HG03045 (cell line): ENCODE results near the gene AP1G1.
A peak's percentile ranks its signal among the peaks of the same experiment; 100 is the strongest.

Source experiments
- ATAC-seq: cut with Tn5 transposase; IDR thresholded peaks from one replicate; pipeline ENCODE4 v1.9.1; 2021; ENCODE audit warnings: mild to moderate bottlenecking, moderate library complexity; ENCODE audit not compliant: unreplicated experiment

Gene AP1G1

DNA sequence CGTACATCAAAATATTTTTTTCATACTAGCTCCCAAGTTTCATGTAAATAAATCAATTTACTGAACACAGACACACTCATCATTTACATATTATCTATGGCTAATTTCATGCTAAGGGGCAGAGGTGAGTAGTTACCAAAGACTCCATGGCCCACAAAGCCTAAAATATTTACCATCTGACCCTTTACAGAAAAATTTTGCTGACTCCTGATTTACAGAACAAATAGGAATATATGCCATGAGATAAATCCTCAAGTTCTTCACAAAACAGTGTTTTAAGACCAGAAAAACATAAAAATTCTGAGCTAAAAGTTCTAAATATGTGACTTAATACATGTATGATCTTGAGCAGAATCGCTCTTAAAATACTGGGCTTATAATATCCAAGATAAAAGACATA is 47.5 kb downstream of the AP1G1 start:
- no peak for ATAC-seq

DNA sequence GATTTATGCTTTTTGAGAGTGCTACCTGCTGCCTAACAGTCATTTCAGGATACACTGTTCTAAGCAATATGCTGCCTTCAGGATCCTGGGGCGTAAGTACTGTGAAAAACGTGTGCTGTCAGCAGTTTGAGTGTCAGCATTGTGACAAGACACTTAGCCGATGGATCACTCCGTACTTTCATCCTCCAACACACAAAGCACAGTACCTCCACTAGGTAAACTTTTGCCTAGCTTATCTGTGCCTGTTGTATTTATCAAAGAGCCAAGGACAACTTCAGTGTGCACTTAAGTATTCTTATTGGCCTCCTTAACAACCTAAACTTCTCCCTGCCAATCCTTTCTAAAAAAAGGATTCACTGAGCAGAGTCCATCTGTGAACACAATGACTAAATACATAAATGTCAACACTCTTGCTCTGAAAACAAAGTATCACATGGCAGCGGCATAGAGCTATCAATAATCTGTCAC is 50.3 kb downstream of the AP1G1 start:
- ATAC-seq = no peak

DNA sequence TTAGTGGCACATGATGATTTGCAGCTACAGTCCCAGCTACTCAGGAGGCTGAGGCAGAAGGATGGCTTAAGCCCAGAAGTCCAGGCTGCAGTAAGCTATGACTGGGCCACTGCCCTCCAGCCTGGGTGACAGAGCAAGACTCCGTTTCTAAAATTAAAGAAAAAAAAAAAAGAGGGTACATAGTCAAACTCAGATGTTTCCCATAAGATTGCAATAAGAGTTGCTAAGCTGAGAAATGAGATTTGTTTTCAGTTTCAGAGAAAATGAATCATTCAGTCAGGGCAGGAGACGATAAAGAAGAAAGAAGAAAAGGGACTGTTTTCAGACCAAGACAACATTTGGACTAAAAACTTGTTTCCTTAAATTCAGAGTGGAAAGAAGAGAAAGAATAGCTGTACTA is 54.0 kb downstream of the AP1G1 start:
- ATAC-seq = no peak

DNA sequence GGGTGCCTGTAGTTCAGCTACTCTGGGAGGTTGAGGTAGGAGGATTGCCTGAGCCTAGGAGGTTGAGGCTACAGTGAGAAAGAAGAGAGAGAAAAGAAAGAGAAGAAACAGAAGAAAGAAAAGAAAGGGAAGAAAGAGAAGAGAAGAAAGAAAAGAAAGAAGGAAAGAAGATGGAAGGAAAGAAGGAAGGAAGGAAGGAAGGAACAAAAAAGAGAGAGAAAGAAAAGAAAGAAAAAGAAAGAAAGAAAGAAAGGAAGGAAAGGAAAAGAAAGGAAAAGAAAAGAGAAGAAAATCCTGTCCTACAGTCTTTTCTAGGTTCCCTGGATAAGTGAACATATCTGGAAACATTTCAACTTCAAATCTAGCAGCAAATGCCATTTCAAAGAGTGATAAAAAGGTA is 54.5 kb downstream of the AP1G1 start:
- ATAC-seq = no peak

DNA sequence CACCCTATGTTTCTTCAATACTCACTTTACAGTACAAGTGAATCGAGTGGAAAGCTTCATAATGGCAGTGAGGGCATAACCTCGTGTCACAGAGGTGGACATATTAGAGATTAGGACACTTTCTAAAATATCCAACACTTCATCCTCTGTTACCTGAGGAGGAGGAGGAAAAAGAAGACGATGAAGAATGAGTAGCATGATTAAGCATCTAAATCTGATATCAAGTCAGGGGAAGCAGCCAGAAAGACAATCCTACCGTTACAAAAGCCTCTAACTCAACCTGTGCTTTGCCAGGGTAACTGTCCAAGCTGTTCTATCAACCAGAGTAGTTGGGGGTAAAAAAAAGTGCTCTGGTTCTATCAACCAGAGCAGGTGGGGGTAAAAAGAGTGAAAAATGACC is 60.4 kb downstream of the AP1G1 start:
- ATAC-seq = no peak

DNA sequence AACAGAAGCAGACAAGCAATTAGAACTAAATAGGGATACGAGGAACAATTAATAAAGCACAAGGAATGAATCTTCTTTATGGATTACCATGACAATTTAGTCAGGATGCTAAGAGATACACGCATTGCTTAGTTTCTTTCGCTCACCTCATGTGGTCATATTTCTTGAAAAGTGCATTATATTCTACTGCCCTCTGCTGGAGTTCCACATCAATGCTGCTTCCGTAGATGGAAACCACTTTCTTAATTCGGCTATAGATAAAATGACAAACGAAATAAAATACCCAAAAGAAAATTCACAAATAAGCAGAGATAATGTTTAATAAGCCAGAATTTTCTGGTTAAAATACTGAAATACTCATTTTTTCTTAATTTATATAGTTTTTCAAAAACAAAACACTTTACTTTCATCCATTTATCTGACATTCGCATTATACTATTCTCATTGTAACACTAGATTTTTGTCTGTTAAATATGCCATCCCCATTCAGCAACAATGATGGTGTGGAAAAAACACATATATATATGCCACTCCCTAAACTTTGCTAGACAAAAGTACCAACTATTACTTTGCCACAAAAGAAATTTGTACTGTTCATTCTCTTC is 62.1 kb downstream of the AP1G1 start:
- no peak for ATAC-seq

DNA sequence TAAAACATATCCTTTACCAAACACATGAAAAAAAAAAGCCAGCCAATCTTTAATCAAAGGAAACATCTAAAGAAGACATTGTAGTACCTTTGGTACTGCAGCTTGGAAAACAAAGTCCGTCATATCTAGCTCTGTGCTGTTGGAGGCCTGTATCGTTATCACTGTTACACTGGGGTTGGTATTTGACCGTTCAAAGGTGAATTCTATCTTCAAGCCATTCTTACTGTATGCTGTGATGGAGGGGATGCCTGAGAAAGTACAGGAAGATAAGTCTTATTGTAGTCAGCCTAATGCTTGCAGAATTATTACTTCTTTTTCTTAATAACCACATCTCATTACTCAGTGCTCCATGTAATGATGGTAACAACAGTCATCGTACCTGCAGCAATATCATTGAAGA is 69.8 kb downstream of the AP1G1 start:
- no peak for ATAC-seq

DNA sequence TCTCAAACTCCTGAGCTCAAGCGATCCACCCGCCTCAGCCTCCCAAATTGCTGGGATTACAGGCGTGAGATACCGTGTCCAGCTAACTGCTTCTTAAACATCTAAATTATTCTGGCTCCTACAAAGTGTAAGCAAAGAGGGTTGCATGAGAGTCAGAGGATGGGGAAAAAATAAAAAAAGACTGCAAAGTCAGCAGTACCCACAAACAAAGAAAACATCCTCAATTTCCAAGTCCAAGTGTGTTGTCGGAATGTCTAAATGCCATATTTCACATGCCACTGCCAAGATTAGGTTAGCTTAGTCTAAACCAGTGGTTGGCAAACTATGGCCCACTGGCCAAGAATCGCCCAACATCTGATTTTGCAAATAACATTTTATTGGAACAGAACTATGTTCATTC is 71.1 kb downstream of the AP1G1 start:
- ATAC-seq = no peak

DNA sequence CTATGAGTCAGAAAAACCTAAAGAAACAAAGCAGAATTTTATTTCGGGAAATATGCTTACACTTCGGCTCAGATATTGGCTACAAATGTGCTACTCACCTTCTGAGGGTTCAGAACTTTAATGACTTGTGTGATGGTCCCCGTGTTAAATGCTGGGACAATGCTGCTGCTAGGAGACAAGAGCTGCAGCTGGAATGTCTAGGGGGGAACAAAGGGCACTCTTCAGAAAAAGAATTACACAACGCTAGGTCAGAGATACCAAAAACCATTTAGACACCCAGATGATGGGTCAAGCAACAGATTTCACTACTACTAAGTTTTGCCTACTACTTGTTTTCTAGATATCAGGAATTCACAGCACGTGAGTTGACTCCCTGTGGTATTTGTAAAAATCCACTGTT is 74.1 kb downstream of the AP1G1 start:
- no peak for ATAC-seq

DNA sequence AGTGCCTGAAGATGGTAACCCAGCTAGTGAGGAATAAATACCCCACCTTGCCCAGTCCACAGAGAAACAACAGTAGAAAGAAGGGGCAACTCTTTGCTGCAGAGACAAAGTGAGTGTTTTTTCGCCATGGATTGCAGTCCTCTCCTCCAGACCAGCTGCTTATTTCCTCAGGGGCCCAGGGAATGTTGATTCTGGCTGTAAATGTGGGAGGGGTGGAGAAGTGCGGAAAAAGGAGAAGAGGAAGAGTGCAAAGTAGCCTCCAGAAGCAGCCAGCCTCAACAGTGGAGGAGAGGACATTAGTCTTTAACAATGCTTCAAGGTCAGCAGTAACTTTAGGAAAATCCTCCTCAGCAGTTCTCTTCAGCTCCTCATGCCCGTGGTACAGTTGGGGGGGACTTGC is 76.0 kb downstream of the AP1G1 start:
- no peak for ATAC-seq

DNA sequence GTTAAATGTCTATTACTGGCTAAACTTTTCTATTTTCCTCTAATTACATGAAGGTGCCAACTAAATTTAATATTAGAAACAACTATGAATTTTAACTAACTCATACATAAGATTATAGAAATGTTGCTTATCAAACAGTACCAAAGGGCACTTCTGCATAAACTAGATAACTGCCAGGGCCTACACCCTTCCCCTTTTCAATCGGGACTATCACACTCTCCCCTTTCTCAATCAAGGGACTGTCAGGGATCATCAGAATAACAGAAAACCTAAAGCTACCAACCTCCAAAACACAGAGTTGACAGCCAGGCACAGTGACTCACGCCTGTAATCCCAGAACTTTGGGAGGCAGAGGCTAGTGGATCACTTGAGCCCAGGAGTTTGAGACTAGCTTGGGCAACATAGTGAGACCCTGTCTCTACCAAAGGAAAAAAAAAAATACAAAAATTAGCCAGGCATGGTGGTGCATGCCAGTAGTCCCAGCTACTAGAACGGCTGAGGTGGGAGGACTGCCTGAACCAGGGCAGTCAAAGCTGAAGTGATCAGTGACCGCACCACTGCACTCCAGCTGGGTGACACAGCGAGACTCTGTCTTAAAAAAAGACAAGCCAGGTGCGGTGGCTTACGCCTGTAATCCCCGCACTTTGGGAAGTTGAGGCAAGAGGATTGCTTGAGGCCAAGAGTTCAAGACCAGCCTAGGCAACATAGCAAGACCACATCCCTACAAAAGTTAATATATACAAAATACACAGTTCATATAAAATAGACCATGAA is 80.9 kb downstream of the AP1G1 start:
- ATAC-seq = no peak

DNA sequence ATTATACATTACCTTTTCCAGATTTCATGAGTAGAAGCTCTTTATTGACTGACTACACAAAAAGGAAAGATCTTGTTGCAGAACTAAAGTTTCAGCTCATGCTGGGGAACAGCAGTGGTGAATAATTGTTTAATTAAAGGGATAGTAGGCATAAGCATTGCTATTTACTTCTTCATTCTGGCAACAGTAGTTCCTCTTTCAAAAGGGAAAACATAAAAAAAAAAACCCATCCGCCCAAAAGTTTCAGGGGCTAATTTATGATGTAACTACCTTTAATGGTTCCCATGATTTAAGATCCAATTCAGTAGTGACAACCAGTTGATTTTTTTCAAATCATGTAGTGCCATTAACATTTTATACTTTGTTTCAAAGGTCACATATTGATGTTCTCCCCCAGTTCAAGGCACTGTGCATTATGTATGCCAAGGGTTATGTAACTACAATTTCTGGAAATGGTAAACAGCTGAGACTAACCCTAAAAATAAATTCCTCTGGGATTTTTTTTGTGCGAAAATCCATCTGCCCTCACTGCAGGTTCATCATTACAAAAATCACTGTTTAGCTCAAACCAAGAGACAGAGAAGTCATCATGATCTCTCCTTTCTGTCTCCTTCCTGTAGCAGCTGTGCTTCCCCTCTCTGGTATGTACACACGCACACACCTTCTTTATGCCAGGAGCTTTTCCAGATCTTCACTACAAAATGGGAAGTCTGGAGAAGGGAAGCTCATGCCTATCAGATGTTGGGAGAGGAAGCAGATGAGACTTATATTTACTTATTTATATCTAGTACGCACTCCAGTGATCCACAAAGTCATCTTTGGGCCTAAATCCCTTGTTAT is 81.9 kb downstream of the AP1G1 start:
- ATAC-seq = no peak

DNA sequence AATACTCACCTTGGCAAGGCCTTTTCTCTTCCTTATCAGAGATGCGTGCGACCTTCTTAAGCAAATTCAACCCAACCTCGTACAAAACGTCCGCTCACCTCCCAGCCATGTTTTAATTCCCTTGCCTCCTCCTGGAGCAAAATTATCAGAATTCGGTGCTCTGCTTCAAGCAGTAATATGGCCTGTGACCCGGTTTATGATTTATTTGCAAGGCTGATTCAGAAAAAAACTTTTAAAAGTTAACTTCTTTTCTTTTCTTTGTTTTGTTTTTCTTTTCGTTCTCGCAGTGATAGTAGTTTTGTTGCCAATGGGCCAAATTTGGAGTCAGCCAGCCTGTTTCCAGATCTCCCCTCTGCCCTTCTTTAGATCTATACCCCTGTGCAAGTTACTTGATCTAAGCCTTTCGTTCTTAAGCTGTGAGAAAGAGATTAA is 84.3 kb downstream of the AP1G1 start, which contains the start of gene PHLPP2:
PHLPP2 (minus strand) TSS at position 382 of the 432 bp plus-strand sequence. CDS start 9,906 bp downstream, outside the sequence.
- no peak for ATAC-seq

DNA sequence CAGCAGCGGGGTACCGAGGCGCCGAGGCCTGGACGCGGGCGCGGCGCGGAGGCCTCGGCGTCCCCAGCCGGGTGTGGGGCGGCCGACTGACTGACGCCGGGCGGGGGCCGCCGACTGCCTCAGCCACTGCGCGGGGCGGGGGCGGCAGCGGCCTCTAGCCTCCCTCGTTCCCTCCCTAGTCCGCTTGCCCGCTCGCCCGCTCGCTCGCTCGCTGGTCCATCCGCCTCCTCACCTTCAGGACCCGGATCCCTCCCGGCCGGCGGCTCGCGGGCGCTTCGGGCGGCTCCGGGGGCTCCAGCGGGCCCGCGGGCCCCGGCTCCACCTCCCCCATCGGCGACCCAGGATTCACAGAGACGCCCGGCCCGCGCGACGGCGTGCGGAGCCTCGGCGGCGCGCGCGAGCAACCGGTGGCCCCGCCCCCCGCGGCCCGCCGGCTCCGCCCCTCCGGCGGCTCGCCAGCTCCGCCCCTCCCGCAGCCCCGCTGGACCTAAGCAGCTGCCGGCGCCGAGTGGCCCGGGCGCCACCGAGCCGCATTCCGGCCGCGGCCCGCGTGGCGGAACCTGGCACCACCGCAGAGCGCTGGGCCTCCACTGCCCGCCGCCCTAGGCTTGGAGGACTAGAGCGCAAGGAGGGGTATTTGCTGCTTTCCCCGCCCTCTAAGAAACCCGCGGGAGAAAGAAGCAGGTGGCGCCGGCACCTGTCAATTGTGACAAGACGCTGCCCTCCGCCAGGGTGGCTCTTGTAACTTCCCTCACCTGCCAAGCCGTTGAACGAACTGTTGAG is 84.9 kb downstream of the AP1G1 start:
- ATAC-seq = peak; percentile 80

DNA sequence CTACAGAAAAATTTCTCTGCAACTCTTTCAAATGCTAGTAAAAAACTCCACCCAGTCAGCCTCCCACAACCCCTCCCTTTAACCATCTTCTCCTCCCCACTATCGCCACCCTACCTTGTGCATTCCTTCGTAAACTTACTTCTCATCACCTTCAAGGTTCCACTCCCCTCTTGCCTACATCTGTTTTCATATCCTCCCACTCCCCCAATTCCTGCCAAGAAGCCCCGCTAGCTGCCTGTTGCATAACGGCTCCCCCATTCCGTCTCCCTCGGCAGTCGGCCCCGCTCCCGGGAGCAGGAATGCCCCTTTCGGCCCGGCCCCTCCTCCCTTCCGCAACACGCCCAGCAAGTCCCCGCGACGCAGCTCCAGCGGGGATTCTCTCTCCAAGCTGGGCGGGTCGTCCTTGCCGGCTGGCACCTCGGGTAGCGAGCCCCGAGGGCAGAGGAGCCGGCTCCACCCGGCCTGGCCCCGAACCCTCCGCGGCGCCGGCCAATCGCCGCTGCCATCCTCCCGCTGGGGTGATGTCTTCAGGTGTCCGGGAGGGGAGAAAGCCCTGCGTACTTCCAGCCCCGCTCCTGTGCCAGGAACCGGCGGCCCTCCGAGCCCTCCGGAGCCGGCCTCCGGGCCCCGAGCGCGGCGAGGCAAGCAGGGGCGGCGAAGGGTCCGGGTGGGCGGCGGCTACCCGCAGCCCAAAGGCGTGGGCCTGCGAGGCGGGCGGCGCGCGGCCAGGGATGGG is 85.7 kb downstream of the AP1G1 start:
- ATAC-seq = peak; percentile 41

DNA sequence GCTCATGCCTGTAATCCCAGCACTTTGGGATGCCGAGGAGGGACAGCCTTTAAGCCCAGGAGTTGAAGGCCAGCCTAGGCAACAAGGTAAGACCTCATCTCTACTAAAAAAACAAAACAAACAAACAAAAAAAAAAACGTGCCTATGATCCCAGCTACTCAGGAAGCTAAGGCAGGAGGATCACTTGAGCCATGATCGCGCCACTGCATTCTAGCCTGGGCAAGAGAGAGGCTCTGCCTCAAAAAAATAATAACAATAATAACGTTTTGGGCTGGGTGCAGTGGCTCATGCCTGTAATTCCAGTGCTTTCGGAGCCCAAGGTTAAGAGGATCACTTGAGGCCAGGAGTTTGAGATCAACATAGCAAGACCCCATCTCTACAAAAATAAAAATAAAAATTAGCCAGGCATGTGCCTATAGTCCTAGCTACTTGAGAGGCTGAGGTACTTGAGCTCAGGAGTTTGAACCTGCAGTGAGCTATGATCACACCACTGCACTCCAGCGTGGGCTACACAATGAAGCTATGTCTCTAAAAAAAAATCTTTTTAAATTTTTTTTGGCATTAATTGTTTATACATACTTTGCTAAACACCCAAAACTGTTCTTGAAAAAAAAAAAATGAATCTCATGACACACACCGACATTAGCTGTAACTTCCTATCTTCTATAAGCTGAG is 87.4 kb downstream of the AP1G1 start:
- no peak for ATAC-seq

DNA sequence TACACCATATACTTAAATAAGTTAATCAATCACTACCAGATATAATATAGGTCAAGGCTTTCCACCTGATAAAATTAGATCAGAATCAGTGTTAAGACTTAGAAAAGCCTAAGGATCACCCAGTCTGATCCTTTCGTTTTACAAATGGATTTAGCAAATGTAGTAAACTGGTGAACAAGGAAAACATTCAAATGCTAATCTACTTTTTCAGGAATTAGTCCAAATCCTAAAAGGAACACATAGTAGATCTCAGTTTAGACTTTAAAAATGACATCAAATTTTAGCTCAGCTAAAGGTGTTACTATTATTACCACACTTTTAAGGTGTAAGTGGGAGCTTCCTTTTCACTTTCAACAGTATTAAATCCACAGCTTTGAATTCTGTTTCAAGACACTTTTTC is 96.1 kb downstream of the AP1G1 start:
- ATAC-seq = no peak

DNA sequence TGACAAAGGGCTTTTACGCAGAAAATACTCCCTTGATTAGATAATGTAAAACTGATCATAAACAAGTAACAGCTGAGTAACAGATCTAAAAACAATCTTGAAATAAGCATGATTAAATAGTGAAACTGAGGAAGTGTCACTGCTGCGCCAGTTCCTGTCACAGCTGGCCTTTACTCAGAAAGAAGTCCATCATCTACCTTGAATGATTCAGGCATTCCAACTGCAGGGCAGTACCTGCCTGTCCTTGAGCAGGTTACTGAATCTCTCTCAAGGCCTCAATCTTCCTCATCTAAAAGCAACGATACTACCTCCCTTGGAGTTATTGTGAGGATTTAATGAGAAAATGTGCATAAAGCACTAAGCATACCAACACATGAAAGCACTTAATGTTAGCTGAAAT is 96.8 kb downstream of the AP1G1 start:
- no peak for ATAC-seq

DNA sequence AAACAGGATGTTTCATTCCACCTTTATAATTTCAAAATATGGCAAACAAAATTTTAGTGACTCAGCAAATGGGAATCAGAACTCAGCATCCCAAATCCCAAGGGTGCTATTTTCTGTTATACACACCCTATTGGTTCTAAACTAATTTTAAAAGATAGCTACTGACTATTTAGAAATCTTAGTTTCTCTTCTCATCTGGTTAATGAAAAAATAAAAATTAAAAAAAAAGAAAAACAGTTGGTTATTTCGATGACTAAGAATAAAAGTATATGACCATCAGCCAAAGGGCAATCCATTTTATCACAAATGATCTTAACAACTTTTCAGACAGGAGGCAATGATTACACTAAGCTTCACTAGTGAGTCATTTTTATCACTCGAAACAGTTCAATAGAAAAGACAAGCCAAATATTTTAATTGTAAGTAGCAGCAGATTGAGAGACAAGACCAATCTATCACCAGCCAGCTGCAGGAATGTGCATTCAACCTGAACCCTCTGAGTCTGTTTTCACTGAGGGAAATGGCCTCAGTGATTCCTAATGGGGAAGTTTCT is 99.3 kb downstream of the AP1G1 start:
- ATAC-seq = no peak
